Progenitor cell of endocrine pancreas (in vitro differentiated cells): Measurements from ENCODE around the gene EFNB2. TPM values are rescaled to one million over a fixed set of nuclear protein-coding genes. Genes with fewer than 3 reads are reported as not detected.
A peak's percentile ranks its signal among the peaks of the same experiment; 100 is the strongest.

Experiments used
- DNase-seq: peaks from one replicate; pipeline ENCODE4 v3.0.0; 2021; ENCODE audit warnings: low spot score; ENCODE audit not compliant: unreplicated experiment
- H3K27ac Mint-ChIP-seq: 2 replicates; pipeline ENCODE4 v1.8.0; 2021; ENCODE audit warnings: mild to moderate bottlenecking, moderate library complexity, mixed read lengths
- H3K27me3 Mint-ChIP-seq: 2 replicates; pipeline ENCODE4 v1.8.0; 2021; ENCODE audit warnings: mixed read lengths
- H3K36me3 Mint-ChIP-seq: 2 replicates; pipeline ENCODE4 v1.8.0; 2022; ENCODE audit warnings: mixed read lengths; ENCODE audit not compliant: insufficient read depth
- H3K4me1 Mint-ChIP-seq: 2 replicates; pipeline ENCODE4 v1.8.0; 2021; ENCODE audit warnings: low read depth, mixed read lengths
- H3K4me3 Mint-ChIP-seq: 2 replicates; pipeline ENCODE4 v1.8.0; 2021; ENCODE audit warnings: low read depth, mild to moderate bottlenecking, moderate library complexity, mixed read lengths
- H3K9me3 Mint-ChIP-seq: 2 replicates; pipeline ENCODE4 v1.8.0; 2021; ENCODE audit warnings: low read depth, mixed read lengths
- total RNA-seq: library from RNA; stranded (reverse); gene quantifications from 2 replicates; pipeline ENCODE4 v1.2.1, GENCODE V29; 2021
- TF ChIP-seq, protein P1 (sequence below): fragments of 200-600 bp; sonication (generic); IDR thresholded peaks from one replicate; pipeline ENCODE4 v1.5.0; 2021; ENCODE audit warnings: antibody characterized with exemption, mild to moderate bottlenecking; ENCODE audit not compliant: unreplicated experiment

EFNB2 gene
- total RNA-seq, 1 donor from 2014 or later: 44.2 TPM

DNA sequence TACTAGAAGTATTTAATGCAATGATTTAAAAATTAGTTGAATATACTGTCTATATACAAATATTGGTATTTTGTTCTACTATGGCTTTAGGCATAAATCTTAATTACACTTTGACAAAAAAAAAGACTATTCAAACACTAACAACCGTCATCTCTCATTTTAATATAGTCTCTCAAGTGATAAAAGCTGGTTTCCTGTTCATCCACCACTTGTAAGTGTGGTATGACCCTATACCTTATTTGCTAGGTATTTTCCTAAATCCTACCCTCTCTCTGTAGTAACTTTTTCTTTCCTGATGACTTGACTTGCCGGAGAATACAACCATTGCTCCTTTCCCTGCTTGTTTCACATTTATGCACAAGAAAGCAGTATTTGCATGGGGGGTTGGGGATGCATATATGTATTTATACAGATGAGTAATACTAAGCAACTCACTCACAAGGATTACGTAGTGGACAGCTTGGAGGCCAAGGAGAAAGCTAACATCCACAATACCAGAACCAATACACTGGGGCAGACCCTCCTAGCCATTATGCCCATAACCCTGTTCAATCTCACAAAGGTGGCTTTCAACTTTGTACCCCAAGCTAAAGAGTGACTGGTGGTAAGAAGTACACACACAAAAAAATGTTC is 12.7 kb upstream of the EFNB2 start:
- Mint-ChIP-seq H3K4me1 (no peaks in the 10 kb centered on the region), H3K36me3 (peaks cover 19% of the 10 kb centered on the region), H3K4me3 (no peak overlapping the region), H3K27me3 (no peaks in the 10 kb centered on the region), H3K27ac (no peak overlapping the region), H3K9me3 (no peaks in the 10 kb centered on the region)
- TF ChIP-seq, protein P1, sequence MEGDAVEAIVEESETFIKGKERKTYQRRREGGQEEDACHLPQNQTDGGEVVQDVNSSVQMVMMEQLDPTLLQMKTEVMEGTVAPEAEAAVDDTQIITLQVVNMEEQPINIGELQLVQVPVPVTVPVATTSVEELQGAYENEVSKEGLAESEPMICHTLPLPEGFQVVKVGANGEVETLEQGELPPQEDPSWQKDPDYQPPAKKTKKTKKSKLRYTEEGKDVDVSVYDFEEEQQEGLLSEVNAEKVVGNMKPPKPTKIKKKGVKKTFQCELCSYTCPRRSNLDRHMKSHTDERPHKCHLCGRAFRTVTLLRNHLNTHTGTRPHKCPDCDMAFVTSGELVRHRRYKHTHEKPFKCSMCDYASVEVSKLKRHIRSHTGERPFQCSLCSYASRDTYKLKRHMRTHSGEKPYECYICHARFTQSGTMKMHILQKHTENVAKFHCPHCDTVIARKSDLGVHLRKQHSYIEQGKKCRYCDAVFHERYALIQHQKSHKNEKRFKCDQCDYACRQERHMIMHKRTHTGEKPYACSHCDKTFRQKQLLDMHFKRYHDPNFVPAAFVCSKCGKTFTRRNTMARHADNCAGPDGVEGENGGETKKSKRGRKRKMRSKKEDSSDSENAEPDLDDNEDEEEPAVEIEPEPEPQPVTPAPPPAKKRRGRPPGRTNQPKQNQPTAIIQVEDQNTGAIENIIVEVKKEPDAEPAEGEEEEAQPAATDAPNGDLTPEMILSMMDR: no peak
- no peak for DNase-seq

DNA sequence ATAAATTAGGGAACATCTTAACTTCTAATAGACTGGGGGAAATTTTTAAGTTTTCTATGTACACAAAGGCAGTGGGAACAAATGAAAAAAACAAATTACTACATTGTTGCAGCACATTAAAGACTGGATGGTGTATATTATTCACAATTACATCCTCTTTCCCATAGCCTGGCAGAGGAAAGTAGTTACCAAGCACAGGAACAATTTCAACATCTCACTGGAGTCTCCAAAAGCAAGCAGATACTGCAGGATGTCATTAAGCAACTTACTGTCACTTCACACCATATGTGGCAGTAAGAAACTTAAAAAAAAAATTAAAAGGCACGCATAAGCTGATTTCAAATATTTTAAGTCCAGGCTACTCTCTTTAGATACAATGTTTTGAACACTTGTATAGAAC is 6.4 kb upstream of the EFNB2 start:
- Mint-ChIP-seq H3K27me3 (no peaks in the 10 kb centered on the region), H3K4me3 (no peak overlapping the region), H3K36me3 (peaks cover 7% of the 10 kb centered on the region), H3K27ac (no peak overlapping the region), H3K4me1 (no peaks in the 10 kb centered on the region), H3K9me3 (no peaks in the 10 kb centered on the region)
- no peak for DNase-seq
- TF ChIP-seq, protein P1: no peak

- Mint-ChIP-seq H3K27me3 (no peaks in the 10 kb centered on the region), H3K4me1 (peaks cover 3% of the 10 kb centered on the region), H3K27ac (no peak overlapping the region), H3K36me3 (peaks cover 7% of the 10 kb centered on the region), H3K4me3 (no peak overlapping the region), H3K9me3 (no peaks in the 10 kb centered on the region)
- DNase-seq: no peak
- TF ChIP-seq, protein P1: no peak
Observed at GRCh38 chr13:106540613-106541012, 5.2 kb upstream of the EFNB2 start.

GRCh38 chr13:106537521-106537920 is 2.1 kb upstream of the EFNB2 start:
- no peak for DNase-seq
- H3K9me3 Mint-ChIP-seq: no peaks in the 10 kb centered on the region
- peaks cover 10% of the 10 kb centered on the region for H3K4me1 Mint-ChIP-seq
- H3K36me3 Mint-ChIP-seq: peaks cover 6% of the 10 kb centered on the region
- no peak overlapping the region for H3K4me3 Mint-ChIP-seq
- no peaks in the 10 kb centered on the region for H3K27me3 Mint-ChIP-seq
- H3K27ac Mint-ChIP-seq: peak overlapping the region; percentile 37
- TF ChIP-seq, protein P1: no peak

- peaks cover 6% of the 10 kb centered on the region for H3K36me3 Mint-ChIP-seq
- peak; percentile 86 for DNase-seq
- H3K27ac Mint-ChIP-seq: peak overlapping the region; percentile 91
Observed at GRCh38 chr13:106536244-106537034, 977 bp upstream of the EFNB2 start.

More at GRCh38 chr13:106536244-106537034, 977 bp upstream of the EFNB2 start:
- Mint-ChIP-seq H3K4me1 (peaks cover 19% of the 10 kb centered on the region), H3K4me3 (peak overlapping the region; percentile 84), H3K9me3 (no peaks in the 10 kb centered on the region), H3K27me3 (no peaks in the 10 kb centered on the region)
- TF ChIP-seq, protein P1: peak; percentile 95
